Common myeloid progenitor, CD34-positive (primary cell): ENCODE results near the gene MS4A18.
"Not testable (repeated sequence)": the region's sequence is repeated elsewhere in the genome, so short reads cannot be mapped to it uniquely, and the experiment has no call there.

Experiments used
- CTCF ChIA-PET: fragments of 350-600 bp; sonication (Branson Sonifier 250); formaldehyde crosslinking; loops from one replicate; lab custom pipeline; 2021; ENCODE audit warnings: antibody characterized with exemption; lab: Charles Lee
- POLR2A ChIA-PET: fragments of 350-600 bp; sonication (Branson Sonifier 250); formaldehyde crosslinking; loops from one replicate; lab custom pipeline; 2021; ENCODE audit warnings: antibody characterized with exemption; lab: Charles Lee
- DNase-seq, 3 donors: peaks; one replicate each; pipeline versions ENCODE4 v3.0.0 to v3.0.0-alpha.2; 2013
- H3K27ac ChIP-seq, 2 experiments: 1 replicate in 1 of 2; 2 replicates in 1 of 2; pipeline ENCODE4 v1.7.0; 2013; ENCODE audit warnings: inconsistent platforms in 2 of 2, low read length in 2 of 2, mild to moderate bottlenecking in 2 of 2, low read depth in 1 of 2, moderate library complexity in 1 of 2; ENCODE audit not compliant: severe bottlenecking in 2 of 2, insufficient read depth in 1 of 2, poor library complexity in 1 of 2
- H3K27me3 ChIP-seq, 5 experiments: replicated peaks in 2 of 5; 1 replicate in 3 of 5; 2 replicates in 2 of 5; pipeline versions ENCODE4 v1.6.1 to v1.7.0; 2013; ENCODE audit warnings: low read length in 4 of 5, mild to moderate bottlenecking in 2 of 5, moderate library complexity in 2 of 5, inconsistent platforms in 1 of 5; ENCODE audit not compliant: insufficient read depth in 5 of 5, control insufficient read depth in 4 of 5
- H3K36me3 ChIP-seq, 4 experiments: 1 replicate in 2 of 4; 2 replicates in 2 of 4; pipeline versions ENCODE4 v1.6.1 to v1.7.0; 2013; ENCODE audit warnings: low read length in 3 of 4, control low read depth in 1 of 4, mild to moderate bottlenecking in 1 of 4; ENCODE audit not compliant: control insufficient read depth in 4 of 4, insufficient read depth in 4 of 4
- H3K4me1 ChIP-seq, 4 experiments: 1 replicate in 3 of 4; 2 replicates in 1 of 4; pipeline versions ENCODE4 v1.6.1 to v1.7.1; 2013; ENCODE audit warnings: low read length in 3 of 4, mild to moderate bottlenecking in 3 of 4, control low read depth in 1 of 4, inconsistent platforms in 1 of 4, moderate library complexity in 1 of 4; ENCODE audit not compliant: control insufficient read depth in 4 of 4, insufficient read depth in 4 of 4; ENCODE audit errors: control extremely low read depth in 1 of 4
- H3K4me3 ChIP-seq, 7 experiments: 1 replicate in 4 of 7; 2 replicates in 3 of 7; pipeline versions ENCODE4 v1.5.1 to v1.7.0; 2013; ENCODE audit warnings: mild to moderate bottlenecking in 7 of 7, low read length in 6 of 7, moderate library complexity in 6 of 7, inconsistent platforms in 2 of 7, low read depth in 2 of 7, control low read depth in 1 of 7; ENCODE audit not compliant: insufficient read depth in 4 of 7, control insufficient read depth in 1 of 7; ENCODE audit errors: extremely low read depth in 1 of 7
- H3K9me3 ChIP-seq, 5 experiments: 1 replicate in 4 of 5; 2 replicates in 1 of 5; pipeline versions ENCODE4 v1.6.1 to v1.7.1; 2013; ENCODE audit warnings: low read length in 4 of 5, mild to moderate bottlenecking in 2 of 5, inconsistent platforms in 1 of 5, low read depth in 1 of 5, moderate library complexity in 1 of 5; ENCODE audit not compliant: control insufficient read depth in 4 of 5, insufficient read depth in 2 of 5; ENCODE audit errors: control extremely low read depth in 1 of 5
- WGBS: methylation state at CpG from one replicate; pipeline ENCODE4 v1.1.5; 2013; ENCODE audit not compliant: insufficient coverage; 5-methylcytosine and 5-hydroxymethylcytosine counted together

The MS4A18 gene

GRCh38 chr11:60756307-60757032 lies 31.9 kb downstream of the MS4A18 start, which contains the start of gene MS4A15:
TSS of gene MS4A15 (plus strand) at chr11:60756867. CDS start at chr11:60763734, 6,867 bp downstream.
- ChIA-PET CTCF (interaction anchor here (1.2 to 1.7 kb wide), 4 partner anchors 9 to 55 kb away, joined by 3 to 10 read pairs (median 4); no protein-coding TSS in a partner anchor), POLR2A (no interaction called here)
- WGBS = 70% methylated on average over 11 of the region's 14 CpGs

DNA sequence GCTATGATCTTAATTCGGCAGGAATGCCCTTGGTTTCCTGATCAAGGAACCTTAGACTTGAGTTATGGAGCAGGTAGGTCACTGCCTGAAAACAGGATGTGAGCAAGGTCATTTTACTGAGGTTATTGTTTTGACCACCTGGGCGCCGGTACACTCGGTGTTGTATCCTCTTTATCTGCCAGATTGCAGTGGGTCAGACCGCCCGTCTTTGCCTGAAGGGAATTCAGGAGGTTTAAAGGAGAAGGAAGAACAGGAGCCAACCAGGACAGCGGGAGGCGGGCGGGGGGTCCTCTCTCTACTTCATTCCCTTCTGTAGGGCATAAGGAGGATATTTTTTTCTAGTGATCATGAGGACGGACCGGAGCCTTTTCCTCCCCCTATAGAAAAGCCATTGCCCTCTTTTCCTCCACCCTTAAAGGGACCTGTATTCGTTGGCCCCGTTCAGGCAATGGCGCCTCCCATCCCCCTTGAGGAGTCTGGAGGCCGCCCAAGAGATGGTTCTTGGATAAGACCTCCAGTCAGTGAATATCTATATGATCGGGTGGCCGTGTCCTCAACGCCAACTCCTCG lies 32.8 kb downstream of the MS4A18 start:
- Histone ChIP-seq H3K27ac (no peak overlapping the region), H3K27me3 (peaks cover 0 to 5% (median 0%) of the 10 kb centered on the region in 5 experiments), H3K36me3 (no peaks in the 10 kb centered on the region), H3K4me1 (peaks cover 4 to 23% (median 16%) of the 10 kb centered on the region in 4 experiments), H3K9me3 (no peaks in the 10 kb centered on the region), H3K4me3 (no peak overlapping the region)
- WGBS = 95% methylated on average over 16 of the region's 19 CpGs
- ChIA-PET POLR2A (no interaction called here), CTCF (interaction anchor here (1.1 to 1.7 kb wide), 5 partner anchors 8 to 58 kb away, joined by 3 to 10 read pairs (median 4); partner anchors contain the start of gene MS4A8)
- no peak for DNase-seq

More at GRCh38 chr11:60756307-60757032, 31.9 kb downstream of the MS4A18 start, which contains the start of gene MS4A15:
- Histone ChIP-seq H3K27ac (no peak within 1 kb of the TSS), H3K9me3 (no peaks in the 10 kb centered on the region), H3K4me3 (no peak within 1 kb of the TSS), H3K27me3 (peaks cover 0 to 5% (median 2%) of the 10 kb centered on the region in 5 experiments), H3K4me1 (peaks cover 4 to 21% (median 15%) of the 10 kb centered on the region in 4 experiments), H3K36me3 (no peaks in the 10 kb centered on the region)
- peak; percentile 52 to 77 (median 75) for DNase-seq

DNA sequence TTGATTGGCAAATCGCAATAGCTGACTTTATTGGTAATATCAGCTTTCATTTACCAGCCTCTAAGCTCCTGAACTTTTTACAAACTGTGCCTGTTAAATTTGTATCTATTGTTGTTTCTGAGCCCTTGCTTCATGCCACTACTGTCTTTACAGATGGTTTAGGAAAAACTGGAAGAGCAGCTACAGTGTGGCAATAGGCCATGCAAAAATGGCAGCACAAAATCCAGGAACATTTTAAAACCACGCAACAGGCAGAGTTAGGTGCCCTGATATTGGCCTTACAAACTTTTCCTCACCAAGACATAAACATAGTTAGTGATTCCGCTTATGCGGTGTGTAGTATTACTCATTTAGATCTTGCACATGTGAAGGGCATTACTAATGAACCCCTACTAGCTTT lies 34.2 kb downstream of the MS4A18 start:
- H3K36me3 ChIP-seq, POLR2A ChIA-PET, H3K27ac ChIP-seq, H3K9me3 ChIP-seq, DNase-seq, H3K4me3 ChIP-seq, H3K27me3 ChIP-seq: not testable (repeated sequence)
- peaks cover 4 to 23% (median 16%) of the 10 kb centered on the region in 4 experiments for H3K4me1 ChIP-seq
- CTCF ChIA-PET = interaction anchor here (1.0 to 1.3 kb wide), 2 partner anchors 8 to 140 kb away, joined by 3 read pairs; no protein-coding TSS in a partner anchor
- WGBS = 100% methylated on average over 2 of the region's 4 CpGs

- H3K36me3 ChIP-seq, H3K9me3 ChIP-seq, POLR2A ChIA-PET, H3K27ac ChIP-seq, H3K27me3 ChIP-seq: not testable (repeated sequence)
- CTCF ChIA-PET = interaction anchor here (10.0 kb wide), 1 partner anchor 18 kb away, joined by 100 read pairs; no protein-coding TSS in a partner anchor
- 88% methylated on average over 12 of the region's 22 CpGs for WGBS
- peak; percentile 23 to 71 (median 48) for DNase-seq
- peaks cover 4 to 23% (median 16%) of the 10 kb centered on the region in 4 experiments for H3K4me1 ChIP-seq
- H3K4me3 ChIP-seq = peak overlapping the region in 1 of 7 experiments; percentile 11
Observed at GRCh38 chr11:60759438-60760225, 35.1 kb downstream of the MS4A18 start.

GRCh38 chr11:60761436-60762190 lies 37.1 kb downstream of the MS4A18 start:
- POLR2A ChIA-PET = no interaction called here
- H3K27ac ChIP-seq = no peak overlapping the region
- DNase-seq = peak in 2 of 3 donors; percentile 19
- no peaks in the 10 kb centered on the region for H3K9me3 ChIP-seq
- no peaks in the 10 kb centered on the region for H3K36me3 ChIP-seq
- CTCF ChIA-PET = interaction anchor here (1.3 to 10.0 kb wide), 5 partner anchors 11 to 53 kb away, joined by 3 to 100 read pairs (median 7); no protein-coding TSS in a partner anchor
- no peak overlapping the region for H3K4me3 ChIP-seq
- WGBS = 100% methylated on average over 2 of the region's 4 CpGs
- H3K4me1 ChIP-seq = peaks cover 4 to 22% (median 16%) of the 10 kb centered on the region in 4 experiments
- H3K27me3 ChIP-seq = no peaks in the 10 kb centered on the region
